ENCODE data around the gene AOPEP. TPM values are rescaled to one million over a fixed set of nuclear protein-coding genes. Genes with fewer than 3 reads are reported as not detected.

The AOPEP gene
- total and polyA plus RNA-seq, 10 donors, result 14.8 to 86.1 (median 51.3) TPM

DNA sequence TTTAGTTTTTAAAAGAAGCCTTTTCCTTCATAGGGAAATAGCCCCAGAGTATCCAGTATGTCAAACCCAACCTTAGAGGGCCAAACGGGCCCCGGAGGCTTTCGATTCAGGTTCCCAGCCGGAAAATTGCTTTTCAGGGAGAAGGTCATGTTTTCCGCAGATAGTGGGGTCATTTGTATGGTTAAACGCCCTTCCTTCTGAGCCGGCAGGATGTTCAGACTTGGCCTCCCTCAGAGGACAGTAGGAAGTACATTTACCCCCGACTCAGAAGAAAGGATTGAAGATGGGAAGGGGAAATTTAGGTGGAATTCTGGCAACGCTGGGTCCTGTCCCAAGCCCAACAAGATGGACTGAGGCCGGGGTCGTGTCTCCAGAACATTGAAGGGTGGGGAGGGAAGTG, 195.2 kb downstream of the AOPEP start:
- Histone ChIP-seq H3K9me3 (no peaks in the 10 kb centered on the region), H3K27me3 (replicated peaks in 1 of 7) (no peaks in the 10 kb centered on the region), H3K36me3 (peaks cover 0 to 21% (median 3%) of the 10 kb centered on the region in 6 donors), H3K4me1 (peaks cover 7 to 40% (median 15%) of the 10 kb centered on the region in 6 donors), H3K27ac (peak overlapping the region; percentile 46 to 82 (median 73)), H3K4me3 (no peak overlapping the region)
- no peak for TF ChIP-seq POLR2AphosphoS5 (IDR thresholded peaks at IDR 0.05)
- no peak for TF ChIP-seq POLR2A (IDR thresholded peaks at IDR 0.05)
- TF ChIP-seq CTCF (IDR thresholded peaks at IDR 0.05 in 8 of 11, conservative IDR thresholded peaks at IDR 0.05 in 3 of 11), result no peak
- 58 to 81% (median 64%) methylated on average over 11 of the region's 11 CpGs for WGBS, 5 donors
- no peak for DNase-seq
- intact Hi-C loops (cut with DNase I; ENCODE audit: low total_unique reads), result no loop called here

- Histone ChIP-seq H3K27me3 (replicated peaks in 1 of 7) (no peaks in the 10 kb centered on the region), H3K4me1 (peaks cover 7 to 40% (median 15%) of the 10 kb centered on the region in 6 donors), H3K4me3 (no peak overlapping the region), H3K36me3 (peaks cover 0 to 22% (median 3%) of the 10 kb centered on the region in 6 donors), H3K27ac (peak overlapping the region; percentile 6 to 82 (median 73)), H3K9me3 (no peaks in the 10 kb centered on the region)
- peak in 2 of 3 donors; percentile 19 to 53 for TF ChIP-seq POLR2AphosphoS5 (IDR thresholded peaks at IDR 0.05)
- TF ChIP-seq CTCF (IDR thresholded peaks at IDR 0.05 in 8 of 11, conservative IDR thresholded peaks at IDR 0.05 in 3 of 11), result no peak
- WGBS, 5 donors, result 45 to 64% (median 57%) methylated on average over 10 of the region's 10 CpGs
- DNase-seq, result no peak
- intact Hi-C loops (cut with DNase I; ENCODE audit: low total_unique reads), result no loop called here
Observed at GRCh38 chr9:94922098-94922607, 195.7 kb downstream of the AOPEP start.

- H3K27me3 ChIP-seq (replicated peaks in 1 of 7), result no peaks in the 10 kb centered on the region
- no peaks in the 10 kb centered on the region for H3K9me3 ChIP-seq
- H3K27ac ChIP-seq, result peak overlapping the region in 7 of 8 donors; percentile 66 to 82 (median 74)
- peaks cover 0 to 22% (median 3%) of the 10 kb centered on the region in 6 donors for H3K36me3 ChIP-seq
- no peak overlapping the region for H3K4me3 ChIP-seq
- intact Hi-C loops (cut with DNase I; ENCODE audit: low total_unique reads), result no loop called here
- no peak for DNase-seq
- WGBS, 5 donors, result 37 to 71% (median 56%) methylated on average over 5 of the region's 5 CpGs
- TF ChIP-seq CTCF (IDR thresholded peaks at IDR 0.05 in 8 of 11, conservative IDR thresholded peaks at IDR 0.05 in 3 of 11) (no peak), POLR2A (IDR thresholded peaks at IDR 0.05) (no peak), POLR2AphosphoS5 (IDR thresholded peaks at IDR 0.05) (no peak)
- H3K4me1 ChIP-seq, result peaks cover 7 to 40% (median 15%) of the 10 kb centered on the region in 6 donors
Observed at GRCh38 chr9:94922691-94923107, 196.2 kb downstream of the AOPEP start.

DNA sequence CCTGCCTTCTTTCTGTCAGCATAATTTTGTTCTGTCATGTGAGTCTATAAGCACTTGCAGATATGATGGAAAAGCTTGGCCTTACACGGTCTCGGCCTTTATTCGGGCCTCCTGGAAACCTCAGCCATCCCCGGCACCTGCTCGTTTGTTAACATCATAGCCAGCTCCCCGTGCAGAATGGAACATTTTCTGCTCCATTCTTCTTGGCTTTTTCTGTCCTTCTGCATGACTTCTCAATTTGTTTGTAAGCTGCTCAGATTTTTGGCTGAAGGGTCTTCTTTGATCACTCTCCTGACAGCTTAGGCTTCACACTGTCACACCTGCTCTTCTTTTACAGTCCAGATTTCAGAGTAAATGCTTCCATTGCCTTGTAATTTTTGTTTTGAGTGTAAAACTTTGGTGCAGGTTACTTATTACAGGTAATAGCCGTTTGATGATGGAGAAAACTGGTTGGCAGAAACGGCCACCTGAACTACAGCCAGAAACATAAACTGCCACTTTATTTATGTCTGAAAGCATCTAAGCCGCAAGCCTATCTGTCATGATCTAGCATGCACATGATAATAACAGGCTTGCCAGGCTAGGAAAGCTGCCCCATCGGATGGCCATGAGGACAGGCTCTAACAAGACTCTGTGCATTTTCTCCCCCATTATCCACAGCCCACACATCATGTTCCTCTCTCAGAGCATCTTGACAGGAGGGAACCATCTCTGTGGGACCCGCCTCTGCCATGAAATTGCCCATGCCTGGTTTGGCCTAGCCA, 197.0 kb downstream of the AOPEP start:
- Histone ChIP-seq H3K36me3 (peaks cover 0 to 25% (median 3%) of the 10 kb centered on the region in 6 donors), H3K27me3 (replicated peaks in 1 of 7) (no peaks in the 10 kb centered on the region), H3K27ac (peak overlapping the region in 4 of 8 donors; percentile 69 to 82 (median 77)), H3K4me3 (no peak overlapping the region), H3K4me1 (peaks cover 7 to 40% (median 15%) of the 10 kb centered on the region in 6 donors), H3K9me3 (no peaks in the 10 kb centered on the region)
- no peak for DNase-seq
- TF ChIP-seq CTCF (IDR thresholded peaks at IDR 0.05 in 8 of 11, conservative IDR thresholded peaks at IDR 0.05 in 3 of 11) (no peak), POLR2A (IDR thresholded peaks at IDR 0.05) (no peak), POLR2AphosphoS5 (IDR thresholded peaks at IDR 0.05) (no peak)
- 91 to 97% (median 96%) methylated on average over 11 of the region's 11 CpGs for WGBS, 5 donors
- intact Hi-C loops (cut with DNase I; ENCODE audit: low total_unique reads), result no loop called here

All from spleen (tissue), 11 donors.